Hair follicular keratinocyte (primary cell): ENCODE data around the gene SGO1. TPM values are rescaled to one million over a fixed set of nuclear protein-coding genes. Genes with fewer than 3 reads are reported as not detected.

Experiments used
- total RNA-seq: library from RNA; depleted of rRNA; stranded (reverse); fragments of >200 nt; gene quantifications from 2 replicates; pipeline ENCODE4 v1.2.3, GENCODE V29; 2015

Gene SGO1
- total RNA-seq: 2.7 and 8.8 TPM in 2 replicates

DNA sequence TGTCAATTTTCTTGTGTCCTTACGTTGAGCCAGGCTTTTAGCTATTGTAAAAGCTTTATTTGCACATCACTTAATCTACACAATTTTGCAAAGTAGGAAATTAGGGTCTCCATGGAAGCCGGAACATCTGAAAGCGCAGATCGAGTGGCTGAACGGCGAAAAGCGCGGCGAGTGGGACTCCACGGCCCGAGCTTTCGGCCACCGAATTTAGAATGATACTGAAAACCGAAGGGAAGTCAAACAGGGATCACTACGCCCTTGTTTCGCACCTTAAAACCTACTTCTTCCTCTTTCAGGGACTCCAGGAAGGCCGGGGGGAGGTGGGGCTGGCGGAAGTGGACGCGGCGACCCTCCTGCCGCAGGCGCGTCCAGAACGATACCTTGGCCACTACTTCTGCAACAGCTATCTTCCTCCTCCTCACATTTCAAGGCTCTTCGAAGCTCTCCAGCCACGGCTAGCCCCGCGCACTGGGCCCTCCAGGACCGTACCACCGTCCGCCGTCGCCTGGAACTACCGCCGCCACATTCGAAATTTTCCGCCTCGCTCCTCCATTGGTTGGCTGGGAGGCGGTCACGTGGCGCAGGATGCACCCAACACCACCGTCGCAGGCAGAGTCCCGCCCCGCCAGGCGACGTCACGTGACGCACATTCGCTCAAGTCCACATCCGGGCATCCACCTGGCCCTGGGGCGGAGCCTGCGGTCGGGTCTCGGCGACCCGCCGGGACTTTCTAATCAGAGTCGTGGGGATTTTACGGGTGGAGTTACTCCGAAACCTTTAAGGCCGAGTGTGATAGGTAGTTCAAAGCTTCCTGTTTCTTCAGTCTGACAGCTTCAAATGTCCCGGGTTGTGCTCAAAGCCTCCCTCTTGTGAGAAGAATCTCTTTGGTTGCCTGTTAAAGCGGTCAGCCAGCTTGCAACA is at the start of gene SGO1:
Gene SGO1, minus strand, starts transcription at position 528 of the 921 bp plus-strand sequence. CDS start 2,179 bp downstream, outside the sequence.

Other genes starting within 250 kb of the SGO1 start
- gene RAB5A, start 239.1 kb downstream of the SGO1 start, total RNA-seq: 37.6 and 39.5 TPM in 2 replicates
- gene PP2D1, start 173.9 kb downstream of the SGO1 start, total RNA-seq: not detected in 2 replicates
- gene KAT2B, start 145.8 kb downstream of the SGO1 start, total RNA-seq: 1.4 and 3.5 TPM in 2 replicates